GM23338 (cell line): ENCODE measurements around the gene COL15A1.

Source experiments
- CTCF ChIP-seq, 2 experiments: fragments of 200-600 bp in 1 of 2; sonication (generic) in 1 of 2; conservative IDR thresholded peaks; 2 replicates each; pipeline versions ENCODE4 v1.5.1 to v1.6.1; 2016 to 2017; ENCODE audit warnings: antibody characterized with exemption in 2 of 2, low read depth in 2 of 2, mild to moderate bottlenecking in 2 of 2, moderate library complexity in 1 of 2
- ETS1 ChIP-seq: IDR thresholded peaks from 2 replicates; pipeline ENCODE4 v1.6.1; 2016; ENCODE audit warnings: antibody characterized with exemption
- EZH2 ChIP-seq: fragments of 200-600 bp; sonication (generic); IDR thresholded peaks from one replicate; pipeline ENCODE4 v1.8.0; 2017; ENCODE audit warnings: antibody characterized with exemption, mild to moderate bottlenecking, low read depth; ENCODE audit not compliant: unreplicated experiment
- EZH2phosphoT487 ChIP-seq: fragments of 200-600 bp; sonication (generic); IDR thresholded peaks from one replicate; pipeline ENCODE4 v1.8.1; 2018; ENCODE audit warnings: antibody characterized with exemption; ENCODE audit not compliant: unreplicated experiment
- POLR2AphosphoS5 ChIP-seq: IDR thresholded peaks from 2 replicates; pipeline ENCODE4 v1.6.1; 2016; ENCODE audit warnings: antibody characterized with exemption, low read depth
- REST ChIP-seq: IDR thresholded peaks from one replicate; pipeline ENCODE4 v1.6.1; 2018; ENCODE audit warnings: antibody characterized with exemption; ENCODE audit not compliant: unreplicated experiment

GRCh38 chr9:99020786-99021436 lies 77.2 kb downstream of the COL15A1 start:
- TF ChIP-seq EZH2 = no peak
- no peak for TF ChIP-seq REST
- TF ChIP-seq CTCF (conservative IDR thresholded peaks at IDR 0.05; ENCODE audit: low read depth in 2 of 2) = no peak
- TF ChIP-seq ETS1 = no peak
- no peak for TF ChIP-seq EZH2phosphoT487
- no peak for TF ChIP-seq POLR2AphosphoS5
